Measurements from ENCODE around the gene LAD1. TPM values are rescaled to one million over a fixed set of nuclear protein-coding genes. Genes with fewer than 3 reads are reported as not detected.

The LAD1 gene
- total RNA-seq, 4 donors from 2014 or later = 0.25 to 6.2 (median 0.92) TPM

DNA sequence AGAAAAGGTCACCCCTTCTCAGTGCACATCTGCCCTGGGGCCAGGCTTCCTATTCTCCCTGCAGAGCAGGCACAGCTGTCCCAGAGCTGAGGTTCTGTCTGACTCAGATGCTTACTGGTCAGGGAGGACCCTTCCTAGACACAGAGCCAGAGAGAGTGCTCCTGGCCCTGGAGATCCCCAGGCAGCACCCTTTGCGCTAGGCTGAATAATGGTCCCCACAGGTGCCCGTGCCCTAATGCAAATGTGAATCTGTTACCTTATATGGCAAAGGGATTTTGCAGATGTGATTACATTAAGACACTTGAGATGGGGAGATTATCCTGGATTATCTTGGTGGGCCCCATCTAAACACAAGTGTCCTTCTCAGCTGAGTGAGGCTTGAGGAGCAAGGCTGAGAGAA lies 25.0 kb upstream of the LAD1 start:
- DNase-seq (peak in 1 of 2 donors; percentile 13), ATAC-seq (no peak)
- intact Hi-C loops (cut with DNase I; ENCODE audit: low total_unique reads) (loop anchor here (5.0 kb wide), 1 partner anchor 252 kb away; no protein-coding TSS in a partner anchor), in situ Hi-C loops (cut with MboI; ENCODE audit: low sequenced_read_pairs in 4 of 4) (no loop called here)
- peaks cover 73 to 80% of the 10 kb centered on the region in 2 donors for H3K4me1 ChIP-seq
- peak overlapping the region; percentile 93 for H3K27ac ChIP-seq
- H3K9me3 ChIP-seq = no peaks in the 10 kb centered on the region
- no peak for TF ChIP-seq CTCF (IDR thresholded peaks at IDR 0.05 in 4 of 5, conservative IDR thresholded peaks at IDR 0.05 in 1 of 5)
- no peak for TF ChIP-seq POLR2A (IDR thresholded peaks at IDR 0.05)
- H3K36me3 ChIP-seq = no peaks in the 10 kb centered on the region
- no peaks in the 10 kb centered on the region for H3K27me3 ChIP-seq
- no peak overlapping the region for H3K4me3 ChIP-seq

GRCh38 chr1:201423655-201424054 lies 24.5 kb upstream of the LAD1 start:
- no peaks in the 10 kb centered on the region for H3K36me3 ChIP-seq
- ATAC-seq (no peak), DNase-seq (peak in 1 of 2 donors; percentile 31)
- no peak for TF ChIP-seq CTCF (IDR thresholded peaks at IDR 0.05 in 4 of 5, conservative IDR thresholded peaks at IDR 0.05 in 1 of 5)
- no peak for TF ChIP-seq POLR2A (IDR thresholded peaks at IDR 0.05)
- no peaks in the 10 kb centered on the region for H3K9me3 ChIP-seq
- no peaks in the 10 kb centered on the region for H3K27me3 ChIP-seq
- H3K4me1 ChIP-seq = peaks cover 72 to 82% of the 10 kb centered on the region in 2 donors
- in situ Hi-C loops (cut with MboI; ENCODE audit: low sequenced_read_pairs in 4 of 4) (no loop called here), intact Hi-C loops (cut with DNase I; ENCODE audit: low total_unique reads) (loop anchor here (5.0 kb wide), 1 partner anchor 251 kb away; no protein-coding TSS in a partner anchor)
- no peak overlapping the region for H3K4me3 ChIP-seq
- peak overlapping the region; percentile 93 for H3K27ac ChIP-seq

- intact Hi-C loops (cut with DNase I; ENCODE audit: low total_unique reads) (loop anchor here (5.0 kb wide), 1 partner anchor 250 kb away; no protein-coding TSS in a partner anchor), in situ Hi-C loops (cut with MboI; ENCODE audit: low sequenced_read_pairs in 4 of 4) (no loop called here)
- H3K9me3 ChIP-seq = no peaks in the 10 kb centered on the region
- peak overlapping the region; percentile 93 for H3K27ac ChIP-seq
- TF ChIP-seq POLR2A (IDR thresholded peaks at IDR 0.05) = peak; percentile 70 to 77
- TF ChIP-seq CTCF (IDR thresholded peaks at IDR 0.05 in 4 of 5, conservative IDR thresholded peaks at IDR 0.05 in 1 of 5) = no peak
- DNase-seq (peak; percentile 33 to 81), ATAC-seq (peak; percentile 35 to 63)
- no peak overlapping the region for H3K4me3 ChIP-seq
- H3K4me1 ChIP-seq = peaks cover 66 to 71% of the 10 kb centered on the region in 2 donors
- no peaks in the 10 kb centered on the region for H3K36me3 ChIP-seq
- no peaks in the 10 kb centered on the region for H3K27me3 ChIP-seq
Observed at GRCh38 chr1:201422436-201423030, 23.4 kb upstream of the LAD1 start.

DNA sequence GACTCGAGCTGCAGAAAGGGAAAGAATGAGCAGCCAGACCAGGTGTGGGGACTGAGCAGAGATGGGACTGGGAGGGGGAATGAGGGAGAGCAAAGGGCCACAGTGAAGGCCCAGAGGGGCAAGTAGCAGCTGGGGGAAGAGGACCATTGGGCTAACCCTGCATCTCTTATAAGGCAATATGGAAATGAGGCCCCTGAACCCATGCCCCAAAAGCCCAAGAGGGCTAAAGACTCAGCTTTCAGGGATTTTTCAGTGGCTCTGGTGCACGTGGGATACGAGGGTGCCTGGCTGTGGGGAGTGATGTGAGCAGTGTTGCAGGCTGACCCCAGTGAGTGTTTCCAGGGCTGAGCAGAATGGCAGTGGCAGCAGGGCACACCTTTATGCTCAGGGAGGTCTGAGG lies 22.9 kb upstream of the LAD1 start:
- no peaks in the 10 kb centered on the region for H3K9me3 ChIP-seq
- intact Hi-C loops (cut with DNase I; ENCODE audit: low total_unique reads) = loop anchor here (5.0 kb wide), 1 partner anchor 250 kb away; no protein-coding TSS in a partner anchor
- no peaks in the 10 kb centered on the region for H3K36me3 ChIP-seq
- DNase-seq (no peak), ATAC-seq (peak in 1 of 2 donors; percentile 3)
- H3K4me1 ChIP-seq = peaks cover 63 to 66% of the 10 kb centered on the region in 2 donors
- peak overlapping the region; percentile 93 for H3K27ac ChIP-seq
- H3K27me3 ChIP-seq = no peaks in the 10 kb centered on the region
- TF ChIP-seq POLR2A (IDR thresholded peaks at IDR 0.05) = no peak
- TF ChIP-seq CTCF (IDR thresholded peaks at IDR 0.05 in 4 of 5, conservative IDR thresholded peaks at IDR 0.05 in 1 of 5) = no peak
- no peak overlapping the region for H3K4me3 ChIP-seq
- in situ Hi-C loops (cut with MboI; ENCODE audit: low sequenced_read_pairs in 4 of 4) = no loop called here
